Caco-2 (cell line): ENCODE results near the gene PLCB4. TPM values are rescaled to one million over a fixed set of nuclear protein-coding genes. Genes with fewer than 3 reads are reported as not detected.

Experiments
- BruUV-seq: library from RNA; stranded (reverse); fragments of 400-500 nt; replicated peaks from 2 replicates; lab custom pipeline; 2021; lab: Mats Ljungman, UMichigan
- CTCF ChIA-PET: fragments of 300-600 bp; sonication (Branson Sonifier 250); formaldehyde crosslinking; loops from one replicate; lab custom pipeline; 2022; ENCODE audit warnings: antibody characterized with exemption; lab: Charles Lee
- POLR2A ChIA-PET: fragments of 300-600 bp; sonication (Branson Sonifier 250); formaldehyde crosslinking; loops from one replicate; lab custom pipeline; 2022; ENCODE audit warnings: antibody characterized with exemption; lab: Charles Lee
- DNase-seq, 2 experiments: peaks; one replicate each; pipeline versions ENCODE4 v3.0.0 to v3.0.0-alpha.2; 2020 to 2022
- H3K27me3 ChIP-seq: replicated peaks from 2 replicates; pipeline ENCODE4 v1.6.0; 2011; ENCODE audit warnings: low read length; ENCODE audit not compliant: control insufficient read depth, insufficient read depth
- H3K36me3 ChIP-seq: 2 replicates; pipeline ENCODE4 v1.5.1; 2011; ENCODE audit warnings: low read length; ENCODE audit not compliant: control insufficient read depth, insufficient read depth
- H3K4me1 ChIP-seq: fragments of 250-450 bp; sonication (Bioruptor Pico); 2 replicates; pipeline ENCODE4 v1.5.1; 2020; ENCODE audit warnings: mild to moderate bottlenecking
- H3K4me3 ChIP-seq: 2 replicates; pipeline ENCODE4 v1.5.1; 2011; ENCODE audit warnings: low read depth, mild to moderate bottlenecking, control low read depth, low read length
- H3K9me3 ChIP-seq: fragments of 250-450 bp; sonication (Bioruptor Pico); 2 replicates; pipeline ENCODE4 v1.5.1; 2020; ENCODE audit warnings: mild to moderate bottlenecking, moderate library complexity
- H3K27ac Mint-ChIP-seq: one replicate; pipeline ENCODE4 v1.8.0; 2022; ENCODE audit warnings: mixed read lengths; ENCODE audit not compliant: unreplicated experiment
- H3K27me3 Mint-ChIP-seq: one replicate; pipeline ENCODE4 v1.8.0; 2022; ENCODE audit warnings: mixed read lengths; ENCODE audit not compliant: insufficient read depth, unreplicated experiment
- H3K36me3 Mint-ChIP-seq: one replicate; pipeline ENCODE4 v1.8.0; 2022; ENCODE audit warnings: mild to moderate bottlenecking, mixed read lengths; ENCODE audit not compliant: insufficient read depth, unreplicated experiment
- H3K4me1 Mint-ChIP-seq: one replicate; pipeline ENCODE4 v1.8.0; 2022; ENCODE audit warnings: low read depth, mixed read lengths; ENCODE audit not compliant: unreplicated experiment
- H3K4me3 Mint-ChIP-seq: one replicate; pipeline ENCODE4 v1.8.0; 2022; ENCODE audit warnings: mild to moderate bottlenecking, moderate library complexity, mixed read lengths; ENCODE audit not compliant: unreplicated experiment
- H3K9me3 Mint-ChIP-seq: one replicate; pipeline ENCODE4 v1.8.0; 2022; ENCODE audit warnings: mixed read lengths; ENCODE audit not compliant: unreplicated experiment
- intact Hi-C: fragments of 100-400 bp; cut with micrococcal nuclease; formaldehyde crosslinking; loops from one replicate; pipeline ENCODE4 v1.10.0; 2022; ENCODE audit not compliant: unreplicated experiment
- total RNA-seq: library from RNA; stranded (reverse); gene quantifications from 2 replicates; pipeline ENCODE4 v1.2.3, GENCODE V29; 2022
- TF ChIP-seq, protein P1 (sequence below), 2 experiments: fragments of 200-600 bp in 1 of 2; IDR thresholded peaks; 1 replicate in 1 of 2; 2 replicates in 1 of 2; pipeline versions ENCODE4 v1.5.1 to v1.8.0; 2011 to 2022; ENCODE audit warnings: antibody characterized with exemption in 1 of 2, control low read depth in 1 of 2, inconsistent platforms in 1 of 2, low read depth in 1 of 2, low read length in 1 of 2, mild to moderate bottlenecking in 1 of 2, moderate library complexity in 1 of 2; ENCODE audit not compliant: insufficient read depth in 1 of 2, severe bottlenecking in 1 of 2, unreplicated experiment in 1 of 2

PLCB4 gene
- total RNA-seq, 1 experiment from 2014 or later, result 3.0 TPM

DNA sequence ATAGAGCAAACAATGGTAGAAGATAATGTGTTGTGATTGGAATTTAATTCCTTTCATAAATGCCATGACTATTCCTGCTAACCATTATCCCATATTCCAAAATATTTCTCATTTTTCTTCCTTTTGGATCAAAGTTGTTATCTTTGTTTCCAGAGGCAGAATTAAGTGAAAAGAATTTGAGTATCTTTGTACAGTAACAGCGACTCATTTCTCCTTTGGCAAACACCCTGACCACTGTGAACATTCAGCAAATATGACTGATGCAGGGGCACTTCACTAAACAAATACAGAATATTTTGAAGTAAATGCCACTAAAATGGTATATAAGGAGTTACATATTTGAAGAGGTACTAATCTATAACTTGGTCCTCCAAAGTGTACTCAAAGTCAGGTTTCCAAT lies 340.5 kb downstream of the PLCB4 start:
- H3K4me3 ChIP-seq, result no peak overlapping the region
- no TSS peak for BruUV-seq
- H3K36me3 ChIP-seq, result no peaks in the 10 kb centered on the region
- H3K9me3 ChIP-seq, result no peaks in the 10 kb centered on the region
- Mint-ChIP-seq H3K4me3 (no peak overlapping the region), H3K36me3 (no peaks in the 10 kb centered on the region), H3K27ac (no peak overlapping the region), H3K9me3 (no peaks in the 10 kb centered on the region), H3K4me1 (no peaks in the 10 kb centered on the region), H3K27me3 (no peaks in the 10 kb centered on the region)
- TF ChIP-seq, protein P1, sequence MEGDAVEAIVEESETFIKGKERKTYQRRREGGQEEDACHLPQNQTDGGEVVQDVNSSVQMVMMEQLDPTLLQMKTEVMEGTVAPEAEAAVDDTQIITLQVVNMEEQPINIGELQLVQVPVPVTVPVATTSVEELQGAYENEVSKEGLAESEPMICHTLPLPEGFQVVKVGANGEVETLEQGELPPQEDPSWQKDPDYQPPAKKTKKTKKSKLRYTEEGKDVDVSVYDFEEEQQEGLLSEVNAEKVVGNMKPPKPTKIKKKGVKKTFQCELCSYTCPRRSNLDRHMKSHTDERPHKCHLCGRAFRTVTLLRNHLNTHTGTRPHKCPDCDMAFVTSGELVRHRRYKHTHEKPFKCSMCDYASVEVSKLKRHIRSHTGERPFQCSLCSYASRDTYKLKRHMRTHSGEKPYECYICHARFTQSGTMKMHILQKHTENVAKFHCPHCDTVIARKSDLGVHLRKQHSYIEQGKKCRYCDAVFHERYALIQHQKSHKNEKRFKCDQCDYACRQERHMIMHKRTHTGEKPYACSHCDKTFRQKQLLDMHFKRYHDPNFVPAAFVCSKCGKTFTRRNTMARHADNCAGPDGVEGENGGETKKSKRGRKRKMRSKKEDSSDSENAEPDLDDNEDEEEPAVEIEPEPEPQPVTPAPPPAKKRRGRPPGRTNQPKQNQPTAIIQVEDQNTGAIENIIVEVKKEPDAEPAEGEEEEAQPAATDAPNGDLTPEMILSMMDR (IDR thresholded peaks at IDR 0.05; ENCODE audit: insufficient read depth in 1 of 2, low read depth in 1 of 2, low read length in 1 of 2, severe bottlenecking in 1 of 2, unreplicated experiment in 1 of 2), result no peak
- ChIA-PET POLR2A (no interaction called here), CTCF (interaction anchor here (0.6 to 1.6 kb wide), 2 partner anchors 151 to 208 kb away, joined by 3 to 25 read pairs; no protein-coding TSS in a partner anchor)
- DNase-seq, result no peak
- no peaks in the 10 kb centered on the region for H3K27me3 ChIP-seq
- intact Hi-C loops, result loop anchor here (10.0 kb wide), 1 partner anchor 505 kb away; no protein-coding TSS in a partner anchor
- H3K4me1 ChIP-seq, result no peaks in the 10 kb centered on the region

DNA sequence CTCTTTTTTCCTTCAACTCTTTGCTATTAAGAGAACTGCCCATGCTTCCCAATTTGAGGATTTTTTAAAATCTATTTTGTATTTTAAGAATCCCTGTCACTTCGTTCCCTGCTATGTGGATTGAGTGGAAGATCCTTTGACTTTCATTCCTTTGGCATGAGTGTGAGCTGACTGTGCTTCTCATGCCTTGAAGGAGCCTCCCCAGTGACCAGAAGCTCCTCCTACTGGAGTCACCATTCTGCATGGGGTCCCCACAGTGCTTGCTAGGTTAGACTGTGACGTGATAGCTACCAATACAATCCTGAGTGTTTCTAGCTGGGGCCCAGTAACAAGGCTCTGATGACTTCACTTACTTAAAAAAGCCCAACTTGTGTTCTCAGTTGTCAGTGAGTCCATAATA lies 341.1 kb downstream of the PLCB4 start:
- Mint-ChIP-seq H3K9me3 (no peaks in the 10 kb centered on the region), H3K4me3 (no peak overlapping the region), H3K4me1 (no peaks in the 10 kb centered on the region), H3K36me3 (no peaks in the 10 kb centered on the region), H3K27me3 (no peaks in the 10 kb centered on the region), H3K27ac (no peak overlapping the region)
- H3K27me3 ChIP-seq, result no peaks in the 10 kb centered on the region
- ChIA-PET POLR2A (no interaction called here), CTCF (no interaction called here)
- no peaks in the 10 kb centered on the region for H3K4me1 ChIP-seq
- no peak overlapping the region for H3K4me3 ChIP-seq
- H3K9me3 ChIP-seq, result no peaks in the 10 kb centered on the region
- no peaks in the 10 kb centered on the region for H3K36me3 ChIP-seq
- DNase-seq, result no peak
- no TSS peak for BruUV-seq
- intact Hi-C loops, result loop anchor here (10.0 kb wide), 1 partner anchor 505 kb away; no protein-coding TSS in a partner anchor
- TF ChIP-seq, protein P1 (IDR thresholded peaks at IDR 0.05; ENCODE audit: insufficient read depth in 1 of 2, low read depth in 1 of 2, low read length in 1 of 2, severe bottlenecking in 1 of 2, unreplicated experiment in 1 of 2), result no peak

DNA sequence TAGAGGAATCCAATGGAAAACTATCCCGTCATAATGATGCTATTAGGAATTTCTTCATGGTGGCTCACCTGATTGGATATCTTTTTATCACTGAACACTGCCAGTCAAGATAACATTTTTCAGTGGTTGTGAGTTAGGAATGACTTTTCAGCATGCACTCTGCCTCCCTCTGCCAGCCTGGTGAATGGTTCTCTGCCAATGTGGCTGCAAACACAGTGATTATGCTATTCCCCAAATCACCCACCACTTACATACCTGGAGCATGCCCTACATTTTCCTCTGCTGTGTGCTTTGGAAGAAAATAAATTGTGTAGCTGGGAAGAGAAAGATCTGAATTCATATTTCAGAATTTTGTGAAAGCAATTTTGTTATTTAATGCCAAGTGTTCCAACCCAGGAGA lies 342.9 kb downstream of the PLCB4 start:
- Mint-ChIP-seq H3K27ac (no peak overlapping the region), H3K27me3 (peaks cover 6% of the 10 kb centered on the region), H3K4me1 (no peaks in the 10 kb centered on the region), H3K9me3 (no peaks in the 10 kb centered on the region), H3K36me3 (no peaks in the 10 kb centered on the region), H3K4me3 (no peak overlapping the region)
- Histone ChIP-seq H3K36me3 (no peaks in the 10 kb centered on the region), H3K27me3 (no peaks in the 10 kb centered on the region), H3K4me3 (no peak overlapping the region), H3K4me1 (no peaks in the 10 kb centered on the region), H3K9me3 (no peaks in the 10 kb centered on the region)
- no peak for DNase-seq
- BruUV-seq, result no TSS peak
- ChIA-PET CTCF (interaction anchor here (0.6 kb wide), 1 partner anchor 60 kb away, joined by 3 read pairs; no protein-coding TSS in a partner anchor), POLR2A (no interaction called here)
- TF ChIP-seq, protein P1 (IDR thresholded peaks at IDR 0.05; ENCODE audit: insufficient read depth in 1 of 2, low read depth in 1 of 2, low read length in 1 of 2, severe bottlenecking in 1 of 2, unreplicated experiment in 1 of 2), result no peak
- intact Hi-C loops, result no loop called here
